ENCODE measurements around the gene CCDC185. TPM values are rescaled to one million over a fixed set of nuclear protein-coding genes. Genes with fewer than 3 reads are reported as not detected.

The CCDC185 gene
- total RNA-seq: not detected

- Mint-ChIP-seq H3K36me3 (ENCODE audit: low read depth) (no peaks in the 10 kb centered on the region), H3K4me3 (no peak within 1 kb of the TSS), H3K9me3 (no peaks in the 10 kb centered on the region), H3K4me1 (no peaks in the 10 kb centered on the region), H3K27me3 (peaks cover 29% of the 10 kb centered on the region), H3K27ac (no peak within 1 kb of the TSS)
- CTCF ChIA-PET: no interaction called here
- DNase-seq: no peak
- POLR2A ChIA-PET: no interaction called here
Measured at GRCh38 chr1:223393275-223394214, at the start of gene CCDC185. Gene CCDC185 (plus strand): TSS chr1:223393415. CDS start chr1:223393476, 61 bp downstream.

GRCh38 chr1:223343692-223344091, 49.5 kb upstream of the CCDC185 start:
- Mint-ChIP-seq H3K4me3 (no peak overlapping the region), H3K9me3 (no peaks in the 10 kb centered on the region), H3K36me3 (ENCODE audit: low read depth) (no peaks in the 10 kb centered on the region), H3K27ac (no peak overlapping the region), H3K4me1 (no peaks in the 10 kb centered on the region), H3K27me3 (no peaks in the 10 kb centered on the region)
- ChIA-PET CTCF (interaction anchor here (1.4 kb wide), 1 partner anchor 210 kb away, joined by 3 read pairs; no protein-coding TSS in a partner anchor), POLR2A (interaction anchor here (0.8 kb wide), 1 partner anchor 9 kb away, joined by 3 read pairs; no protein-coding TSS in a partner anchor)
- no peak for DNase-seq

GRCh38 chr1:223344491-223344890, 48.7 kb upstream of the CCDC185 start:
- Mint-ChIP-seq H3K36me3 (ENCODE audit: low read depth) (no peaks in the 10 kb centered on the region), H3K4me3 (no peak overlapping the region), H3K9me3 (no peaks in the 10 kb centered on the region), H3K27ac (no peak overlapping the region), H3K4me1 (no peaks in the 10 kb centered on the region), H3K27me3 (no peaks in the 10 kb centered on the region)
- DNase-seq: no peak
- POLR2A ChIA-PET: no interaction called here
- CTCF ChIA-PET: no interaction called here

DNA sequence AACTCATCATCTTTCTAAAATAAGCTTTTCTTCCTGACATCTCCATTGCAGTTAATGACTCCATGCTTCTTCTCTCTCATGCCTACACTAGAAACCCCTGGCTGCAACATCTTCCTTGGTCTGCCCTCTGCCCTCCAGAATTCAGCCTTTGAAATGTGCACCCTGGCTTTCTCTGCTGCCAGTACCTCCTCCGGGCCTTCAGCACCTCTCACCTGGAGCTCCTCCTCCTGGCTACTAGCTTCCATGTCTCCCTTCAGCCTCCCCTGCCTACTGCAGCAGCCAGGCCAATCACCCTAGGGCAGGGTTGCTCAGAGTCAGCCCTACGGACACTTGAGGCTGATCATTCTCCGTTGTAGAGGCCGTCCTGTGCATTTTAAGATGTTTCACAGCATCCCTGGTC, 47.5 kb upstream of the CCDC185 start:
- Mint-ChIP-seq H3K4me3 (no peak overlapping the region), H3K36me3 (ENCODE audit: low read depth) (no peaks in the 10 kb centered on the region), H3K27ac (no peak overlapping the region), H3K4me1 (no peaks in the 10 kb centered on the region), H3K27me3 (no peaks in the 10 kb centered on the region), H3K9me3 (no peaks in the 10 kb centered on the region)
- no peak for DNase-seq
- ChIA-PET POLR2A (no interaction called here), CTCF (no interaction called here)

- POLR2A ChIA-PET: no interaction called here
- no peak for DNase-seq
- H3K9me3 Mint-ChIP-seq: no peaks in the 10 kb centered on the region
- CTCF ChIA-PET: no interaction called here
- no peaks in the 10 kb centered on the region for H3K4me1 Mint-ChIP-seq
- H3K27ac Mint-ChIP-seq: no peak overlapping the region
- H3K27me3 Mint-ChIP-seq: no peaks in the 10 kb centered on the region
- H3K4me3 Mint-ChIP-seq: no peak overlapping the region
- H3K36me3 Mint-ChIP-seq (ENCODE audit: low read depth): no peaks in the 10 kb centered on the region
Measured at GRCh38 chr1:223346311-223346710, 46.9 kb upstream of the CCDC185 start.

DNA sequence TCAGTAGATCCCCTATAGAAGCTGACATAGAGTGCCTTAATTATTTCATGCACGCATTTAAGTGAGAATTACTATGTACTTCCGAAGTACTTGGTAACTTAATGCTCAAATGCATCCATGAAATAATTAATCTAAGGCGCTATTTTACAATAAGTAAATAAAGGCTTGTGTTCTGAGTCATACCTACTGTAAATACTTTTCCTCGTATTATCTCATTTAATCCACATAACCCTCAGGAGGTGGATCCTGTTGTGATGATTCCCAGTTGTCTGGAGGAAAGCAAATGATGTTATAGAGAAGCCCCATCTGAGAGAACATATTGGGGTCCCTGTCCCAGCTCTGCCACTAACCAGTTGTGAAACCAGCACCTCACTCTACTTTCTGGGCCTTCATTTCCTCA, 45.6 kb upstream of the CCDC185 start:
- POLR2A ChIA-PET: no interaction called here

DNA sequence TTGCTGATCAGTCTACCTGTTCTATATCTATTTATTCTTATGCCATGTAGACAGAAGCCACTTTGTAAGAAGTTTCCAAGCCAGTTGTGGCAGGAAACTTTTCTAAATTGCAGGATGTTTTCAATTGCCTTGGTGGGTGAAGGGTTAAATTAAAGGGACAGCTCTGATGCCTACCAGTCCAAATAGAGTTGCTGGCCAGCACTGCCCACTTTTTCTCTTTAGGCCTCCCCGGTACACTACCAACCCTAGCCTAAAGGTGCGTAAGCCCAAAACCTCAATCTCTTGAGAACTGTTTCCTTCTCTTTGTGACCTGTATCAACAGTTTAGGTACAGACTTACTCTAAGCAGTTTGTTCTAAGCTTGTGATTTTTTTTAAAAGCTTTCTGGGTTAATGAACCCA, 44.8 kb upstream of the CCDC185 start:
- H3K36me3 Mint-ChIP-seq (ENCODE audit: low read depth): no peaks in the 10 kb centered on the region
- CTCF ChIA-PET: interaction anchor here (1.9 kb wide), 1 partner anchor 225 kb away, joined by 6 read pairs; no protein-coding TSS in a partner anchor

More for the DNA sequence above, 45.6 kb upstream of the CCDC185 start:
- no peaks in the 10 kb centered on the region for H3K4me1 Mint-ChIP-seq
- CTCF ChIA-PET: no interaction called here
- H3K9me3 Mint-ChIP-seq: no peaks in the 10 kb centered on the region
- H3K27ac Mint-ChIP-seq: no peak overlapping the region
- no peak for DNase-seq
- H3K36me3 Mint-ChIP-seq (ENCODE audit: low read depth): no peaks in the 10 kb centered on the region
- H3K27me3 Mint-ChIP-seq: no peaks in the 10 kb centered on the region
- no peak overlapping the region for H3K4me3 Mint-ChIP-seq

DNA sequence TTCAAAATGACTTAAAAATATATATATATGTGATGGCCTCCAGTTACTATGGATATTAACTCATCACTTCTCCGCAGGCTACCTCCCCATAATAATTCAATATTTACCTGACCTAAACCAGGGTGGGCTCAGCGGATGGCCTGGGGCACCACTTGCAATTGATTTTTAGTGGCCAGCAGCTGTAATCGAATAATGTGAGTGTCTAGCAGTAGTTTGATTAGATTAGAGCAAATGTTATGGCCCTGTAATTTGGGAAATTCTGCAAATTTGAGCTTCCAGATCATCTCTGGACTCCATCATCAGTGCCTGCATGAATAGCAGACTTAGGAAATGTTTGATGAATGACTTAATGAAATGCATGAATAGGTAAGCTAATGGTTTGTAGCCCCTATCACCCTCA, 44.0 kb upstream of the CCDC185 start:
- no peak for DNase-seq
- Mint-ChIP-seq H3K36me3 (ENCODE audit: low read depth) (no peaks in the 10 kb centered on the region), H3K9me3 (no peaks in the 10 kb centered on the region), H3K4me1 (no peaks in the 10 kb centered on the region), H3K27me3 (no peaks in the 10 kb centered on the region), H3K4me3 (no peak overlapping the region), H3K27ac (no peak overlapping the region)
- ChIA-PET POLR2A (no interaction called here), CTCF (interaction anchor here (1.9 kb wide), 1 partner anchor 226 kb away, joined by 6 read pairs; no protein-coding TSS in a partner anchor)

More for the DNA sequence above, 44.8 kb upstream of the CCDC185 start:
- no peak for DNase-seq
- H3K27ac Mint-ChIP-seq: no peak overlapping the region
- POLR2A ChIA-PET: no interaction called here
- no peaks in the 10 kb centered on the region for H3K27me3 Mint-ChIP-seq
- no peak overlapping the region for H3K4me3 Mint-ChIP-seq
- no peaks in the 10 kb centered on the region for H3K9me3 Mint-ChIP-seq
- H3K4me1 Mint-ChIP-seq: no peaks in the 10 kb centered on the region

DNA sequence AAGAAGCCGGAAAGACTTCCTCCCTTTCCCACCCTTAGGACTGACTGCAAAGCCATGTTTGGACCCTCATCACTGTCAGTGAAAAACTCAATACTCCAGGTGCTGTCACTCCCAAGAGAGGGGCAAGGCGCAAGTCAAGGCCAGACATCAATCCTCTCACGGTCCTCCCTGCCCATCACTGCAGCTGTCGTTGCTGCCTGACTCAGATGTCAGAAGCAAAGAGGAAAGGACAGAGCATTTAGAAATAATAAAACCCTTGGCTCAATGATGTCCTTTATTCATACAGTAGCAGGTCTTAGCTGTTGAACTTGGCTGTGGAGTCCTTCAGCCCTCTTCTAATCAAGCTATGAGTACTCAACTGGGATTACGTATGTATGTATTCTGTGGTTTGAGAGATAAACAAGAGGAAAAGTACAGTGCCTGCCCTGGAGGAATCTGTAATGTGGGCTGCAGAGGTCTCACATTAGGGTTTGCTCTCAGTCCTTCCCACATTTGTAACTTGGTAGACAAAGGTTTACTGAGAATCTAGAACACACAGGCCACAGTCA, 42.8 kb upstream of the CCDC185 start:
- Mint-ChIP-seq H3K27me3 (no peaks in the 10 kb centered on the region), H3K4me1 (no peaks in the 10 kb centered on the region), H3K27ac (no peak overlapping the region), H3K36me3 (ENCODE audit: low read depth) (no peaks in the 10 kb centered on the region), H3K9me3 (no peaks in the 10 kb centered on the region), H3K4me3 (no peak overlapping the region)
- DNase-seq: no peak
- CTCF ChIA-PET: no interaction called here
- POLR2A ChIA-PET: no interaction called here

DNA sequence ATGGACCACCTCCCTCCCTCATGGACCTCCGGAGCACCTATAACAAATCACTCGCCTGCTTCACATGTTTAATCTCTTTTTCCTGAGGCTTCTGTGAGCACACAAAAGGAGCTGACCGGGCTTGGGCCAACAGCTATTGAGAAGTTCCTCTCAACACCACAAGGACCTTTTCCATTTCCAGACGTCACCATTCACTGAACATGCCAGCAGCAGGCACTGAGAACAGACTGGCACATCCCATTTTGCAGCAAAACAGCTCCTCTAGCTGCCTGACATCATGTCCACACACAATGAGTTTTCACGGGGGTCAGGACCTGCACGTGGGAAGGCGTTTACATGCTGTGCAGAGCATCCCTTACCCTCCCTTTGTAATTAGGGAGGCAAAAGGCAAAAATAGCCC, 40.3 kb upstream of the CCDC185 start:
- ChIA-PET POLR2A (interaction anchor here (1.4 kb wide), 1 partner anchor 10 kb away, joined by 3 read pairs; no protein-coding TSS in a partner anchor), CTCF (no interaction called here)
- Mint-ChIP-seq H3K27me3 (peaks cover 4% of the 10 kb centered on the region), H3K4me1 (no peaks in the 10 kb centered on the region), H3K27ac (no peak overlapping the region), H3K9me3 (no peaks in the 10 kb centered on the region), H3K36me3 (ENCODE audit: low read depth) (no peaks in the 10 kb centered on the region), H3K4me3 (no peak overlapping the region)
- DNase-seq: no peak

DNA sequence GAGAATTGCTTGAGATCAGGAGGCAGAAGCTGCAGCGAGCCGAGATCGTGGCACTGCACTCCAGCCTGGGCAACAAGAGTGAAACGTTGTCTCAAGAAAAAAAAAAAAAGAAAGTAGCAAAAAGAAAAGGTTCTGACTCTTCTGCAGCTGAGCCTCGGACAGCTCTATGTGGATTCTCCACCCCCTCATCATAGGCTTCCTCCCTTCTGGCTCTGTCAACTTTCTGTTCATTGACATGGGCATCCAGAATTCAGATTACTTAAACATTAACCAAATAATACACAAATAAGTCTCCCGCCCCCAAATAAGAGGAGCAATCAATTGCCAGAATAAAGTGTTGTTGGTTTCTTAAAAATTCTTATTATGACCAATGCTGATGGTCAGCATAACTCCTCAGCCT, 39.3 kb upstream of the CCDC185 start:
- H3K4me3 Mint-ChIP-seq: no peak overlapping the region
- ChIA-PET CTCF (no interaction called here), POLR2A (no interaction called here)
- no peaks in the 10 kb centered on the region for H3K4me1 Mint-ChIP-seq
- peaks cover 4% of the 10 kb centered on the region for H3K27me3 Mint-ChIP-seq
- no peak overlapping the region for H3K27ac Mint-ChIP-seq
- no peaks in the 10 kb centered on the region for H3K9me3 Mint-ChIP-seq
- H3K36me3 Mint-ChIP-seq (ENCODE audit: low read depth): no peaks in the 10 kb centered on the region
- DNase-seq: no peak

- Mint-ChIP-seq H3K9me3 (no peaks in the 10 kb centered on the region), H3K27me3 (peaks cover 15% of the 10 kb centered on the region), H3K4me3 (no peak overlapping the region), H3K27ac (no peak overlapping the region), H3K4me1 (no peaks in the 10 kb centered on the region), H3K36me3 (ENCODE audit: low read depth) (no peaks in the 10 kb centered on the region)
- ChIA-PET POLR2A (no interaction called here), CTCF (no interaction called here)
- no peak for DNase-seq
Measured at GRCh38 chr1:223355699-223356098, 37.5 kb upstream of the CCDC185 start.

DNA sequence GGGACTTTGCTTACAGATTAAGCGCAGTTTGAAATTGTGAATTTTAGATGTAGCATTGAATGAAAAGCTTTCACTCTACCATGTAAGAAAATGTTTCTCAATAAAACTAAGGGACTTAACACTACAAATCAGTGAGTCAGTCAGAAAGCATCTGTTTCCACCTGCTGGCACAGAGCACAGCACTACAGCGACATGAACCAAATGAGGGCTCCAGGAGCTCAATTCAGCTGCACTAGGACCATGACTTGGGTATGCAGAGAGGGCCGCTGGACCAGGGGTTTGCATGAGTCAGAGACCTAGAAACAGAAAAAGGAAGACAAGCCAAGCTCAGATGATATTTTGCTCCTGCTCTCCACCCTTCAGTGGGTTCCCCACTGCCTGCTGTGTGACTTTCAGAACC, 34.4 kb upstream of the CCDC185 start:
- POLR2A ChIA-PET: no interaction called here

More for the DNA sequence above, 34.4 kb upstream of the CCDC185 start:
- no peaks in the 10 kb centered on the region for H3K36me3 Mint-ChIP-seq (ENCODE audit: low read depth)
- H3K4me3 Mint-ChIP-seq: no peak overlapping the region
- H3K27ac Mint-ChIP-seq: no peak overlapping the region
- H3K4me1 Mint-ChIP-seq: peaks cover 7% of the 10 kb centered on the region
- peaks cover 37% of the 10 kb centered on the region for H3K27me3 Mint-ChIP-seq
- CTCF ChIA-PET: interaction anchor here (0.6 to 0.8 kb wide), 2 partner anchors 17 to 235 kb away, joined by 3 read pairs; no protein-coding TSS in a partner anchor
- no peak for DNase-seq
- H3K9me3 Mint-ChIP-seq: no peaks in the 10 kb centered on the region

Data from activated CD4-positive, alpha-beta memory T cell treated with anti-CD3 and anti-CD28 coated beads, Interleukin-2, amount 10 ng/mL, durations not matched to agents 7 days and 5 days (primary cell).